NCI-H128 (cell line): Measurements from ENCODE around the gene REC114.
"Not testable (repeated sequence)": the region's sequence is repeated elsewhere in the genome, so short reads cannot be mapped to it uniquely, and the experiment has no call there.

Source experiments
- DNase-seq: peaks from one replicate; lab custom pipeline; 2025; ENCODE audit not compliant: unreplicated experiment; lab: John Stamatoyannopoulos, UW

Gene REC114

DNA sequence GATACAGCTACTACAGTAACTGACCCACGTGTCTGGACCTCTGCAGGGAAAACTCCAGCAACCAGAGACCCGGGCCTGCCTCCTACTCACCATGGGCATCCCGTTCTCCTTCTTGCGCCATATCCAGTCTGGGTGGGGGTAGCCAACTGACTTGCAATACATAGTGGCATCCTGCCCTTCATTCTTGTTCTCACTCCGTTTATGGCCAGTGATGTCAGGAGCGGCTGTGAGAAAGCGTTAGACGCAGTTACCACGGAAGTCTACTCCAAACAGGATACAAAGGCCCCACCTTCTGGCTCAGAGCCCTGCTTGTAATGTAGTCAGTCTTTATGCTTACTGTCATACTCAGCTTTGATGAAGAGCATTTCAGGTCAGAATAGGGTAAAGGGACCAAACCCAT, 130.6 kb downstream of the REC114 start:
- no peak for DNase-seq

GRCh38 chr15:73575636-73576247, 132.8 kb downstream of the REC114 start:
- DNase-seq, result no peak

GRCh38 chr15:73577593-73577992, 134.6 kb downstream of the REC114 start:
- DNase-seq, result not testable (repeated sequence)

GRCh38 chr15:73578026-73578425, 135.1 kb downstream of the REC114 start:
- DNase-seq, result no peak

GRCh38 chr15:73582851-73583379, 140.0 kb downstream of the REC114 start:
- no peak for DNase-seq

DNA sequence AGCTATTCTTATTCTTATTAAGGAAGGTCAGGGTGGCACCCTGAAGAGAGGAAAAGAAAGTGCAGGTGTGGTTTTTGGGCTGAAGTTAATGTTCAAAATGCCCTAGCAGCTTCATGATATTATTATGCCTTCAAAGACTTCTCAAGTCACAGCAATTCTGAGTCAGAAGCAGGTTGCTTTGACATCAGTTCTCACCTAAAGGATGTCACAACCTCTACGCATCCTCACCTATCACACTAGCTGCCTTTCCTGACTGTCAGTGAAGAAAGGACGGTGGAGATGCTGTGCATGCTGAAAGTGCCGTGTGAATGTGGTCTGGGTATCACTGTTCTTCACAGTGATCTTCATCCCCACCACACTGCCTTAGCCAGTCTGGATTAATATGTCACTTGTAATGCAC, 140.6 kb downstream of the REC114 start:
- DNase-seq, result no peak

DNA sequence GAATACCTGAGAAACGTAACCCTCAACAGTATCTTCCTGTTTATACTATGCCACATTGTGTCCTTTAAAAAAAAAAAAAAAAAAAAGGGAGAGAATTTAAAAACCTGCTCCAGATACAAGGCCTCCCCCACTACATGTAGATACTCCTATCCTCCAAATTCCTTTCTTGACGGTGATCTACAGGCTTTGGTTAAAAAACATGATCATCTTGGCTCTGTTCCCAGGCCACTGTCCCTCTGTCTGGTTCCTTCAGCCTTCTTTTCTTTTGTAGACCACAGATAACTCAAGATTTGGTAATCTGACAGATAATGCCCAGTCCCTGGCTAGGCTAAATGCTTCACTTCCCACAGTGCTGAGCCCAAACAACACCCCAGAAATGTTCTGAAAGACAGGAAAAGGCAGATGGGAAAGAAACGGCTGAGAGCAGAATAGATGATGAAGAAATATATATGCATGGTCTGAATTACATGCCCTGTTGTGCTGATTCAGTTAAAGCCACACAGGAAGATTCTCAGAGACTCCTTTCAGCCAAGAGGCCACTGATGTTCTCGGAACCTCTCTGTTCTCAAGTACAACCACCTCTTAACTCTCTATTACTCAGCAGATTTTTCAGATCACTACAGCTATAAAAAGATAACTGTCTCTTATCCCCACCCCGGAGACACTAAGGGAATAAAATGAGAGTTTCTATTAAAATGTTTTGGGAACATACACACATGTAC, 141.9 kb downstream of the REC114 start:
- no peak for DNase-seq

DNA sequence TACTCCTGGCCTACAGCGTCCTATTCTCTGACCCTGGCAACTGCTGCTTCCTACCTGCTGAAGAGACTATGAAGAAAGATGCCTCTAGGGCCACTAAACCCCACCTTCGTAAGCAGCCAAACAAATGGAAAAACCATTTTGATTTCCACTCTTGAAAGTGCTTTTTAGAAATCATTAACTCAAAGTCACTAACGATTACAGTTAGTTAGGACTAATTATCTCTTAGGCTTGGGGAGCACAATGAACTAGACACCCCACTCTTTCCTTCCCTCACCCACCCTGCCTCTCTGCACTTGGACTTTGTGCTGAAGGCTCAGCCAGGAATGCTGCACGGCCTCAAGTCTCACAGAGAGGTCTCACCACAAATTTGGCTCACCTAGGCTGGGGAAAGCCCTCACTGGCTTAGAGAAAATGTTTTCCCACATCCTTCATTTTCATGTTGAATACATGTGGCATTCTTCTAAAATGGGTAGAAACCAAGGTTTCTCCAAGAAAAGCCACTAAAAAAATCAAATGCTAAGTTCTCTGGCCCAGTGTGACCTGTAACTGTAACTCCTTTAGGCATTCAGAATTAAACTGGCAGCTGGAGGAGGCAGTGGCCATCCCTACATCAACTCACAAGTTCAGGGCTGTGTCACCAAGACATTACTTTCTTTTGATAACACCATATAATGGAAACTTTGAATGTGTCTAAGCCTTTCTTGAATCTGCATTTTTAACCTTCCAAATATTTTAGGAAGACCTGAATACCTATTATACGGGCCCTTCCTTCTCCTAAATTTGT, 143.1 kb downstream of the REC114 start:
- no peak for DNase-seq

DNA sequence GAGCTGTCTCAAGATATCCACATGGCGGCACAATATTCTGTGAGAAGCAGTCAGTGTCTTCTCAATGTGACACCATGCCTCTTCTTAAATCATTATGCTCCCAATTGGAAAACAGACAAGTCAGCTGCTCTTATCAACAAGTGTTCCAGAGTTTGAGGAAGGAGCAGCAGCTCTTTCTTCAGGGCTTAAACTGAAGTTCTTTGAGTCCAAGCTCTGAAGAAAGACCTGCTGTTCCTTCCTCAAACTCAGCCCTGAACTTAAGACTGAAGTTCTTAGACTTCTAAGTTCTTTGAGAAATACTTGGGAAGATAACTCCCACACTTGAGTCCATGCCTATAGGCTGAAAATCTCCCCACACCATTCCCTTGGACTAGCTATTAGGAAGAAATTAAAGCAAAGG, 146.8 kb downstream of the REC114 start:
- no peak for DNase-seq

DNA sequence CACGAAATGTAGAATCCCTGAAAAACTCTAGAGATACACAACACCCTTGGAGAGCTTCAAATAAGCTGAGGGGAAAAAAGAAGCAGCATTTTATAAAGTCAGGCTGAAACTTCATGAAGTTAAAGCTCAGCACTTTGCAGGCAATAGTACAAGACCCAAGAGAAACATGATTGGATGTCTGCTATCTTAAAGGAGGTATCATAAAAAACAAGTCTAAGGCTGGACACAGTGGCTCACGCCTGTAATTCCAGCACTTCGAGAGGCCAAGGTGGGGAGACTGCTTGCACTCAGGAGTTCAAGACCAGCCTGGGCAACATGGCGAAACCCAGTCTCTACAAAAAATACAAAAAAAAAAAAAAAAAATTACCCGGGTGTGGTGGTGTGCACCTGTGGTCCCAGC, 147.3 kb downstream of the REC114 start:
- no peak for DNase-seq

GRCh38 chr15:73593304-73594074, 150.5 kb downstream of the REC114 start:
- peak; percentile 33 for DNase-seq

DNA sequence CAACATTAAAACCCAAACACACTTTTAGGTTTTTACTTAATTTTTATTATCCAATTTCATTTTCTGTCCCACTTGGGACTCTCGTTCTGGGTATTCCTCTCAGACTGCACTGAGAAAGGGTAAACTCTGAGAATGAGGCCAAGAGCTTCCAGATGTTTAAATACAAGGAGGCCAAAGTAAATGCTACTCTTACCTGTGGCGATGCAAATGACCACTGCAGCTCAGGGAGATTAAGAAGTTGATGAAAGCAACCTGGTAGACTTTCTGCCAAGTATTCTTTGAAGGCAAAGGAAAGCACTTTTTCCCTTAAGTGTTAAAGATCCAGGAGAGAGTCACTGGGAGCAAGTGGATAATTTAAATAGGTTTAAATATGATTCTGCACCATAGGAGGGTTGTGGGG, 151.1 kb downstream of the REC114 start:
- DNase-seq, result no peak

DNA sequence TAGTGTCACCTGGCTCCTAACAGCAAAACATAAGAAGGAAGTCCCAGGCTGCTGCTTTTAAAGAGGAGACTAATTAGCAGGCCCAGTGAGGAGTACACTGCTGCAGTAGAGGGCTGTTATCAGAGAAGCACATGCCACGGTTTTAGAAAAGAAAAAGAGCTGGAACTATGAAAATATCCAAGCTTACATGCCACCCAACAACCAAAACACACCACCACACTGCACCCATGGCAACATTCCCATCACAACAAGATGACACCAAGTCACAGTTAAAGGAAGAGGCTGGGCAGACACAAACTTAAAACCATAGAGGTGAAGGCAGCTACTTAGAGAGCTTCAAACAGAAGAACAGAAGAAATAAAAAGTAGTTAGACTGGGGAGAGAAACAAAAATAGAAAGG, 153.2 kb downstream of the REC114 start:
- no peak for DNase-seq

GRCh38 chr15:73597036-73597638, 154.2 kb downstream of the REC114 start:
- DNase-seq, result no peak

GRCh38 chr15:73598530-73599160, 155.7 kb downstream of the REC114 start:
- DNase-seq, result no peak

DNA sequence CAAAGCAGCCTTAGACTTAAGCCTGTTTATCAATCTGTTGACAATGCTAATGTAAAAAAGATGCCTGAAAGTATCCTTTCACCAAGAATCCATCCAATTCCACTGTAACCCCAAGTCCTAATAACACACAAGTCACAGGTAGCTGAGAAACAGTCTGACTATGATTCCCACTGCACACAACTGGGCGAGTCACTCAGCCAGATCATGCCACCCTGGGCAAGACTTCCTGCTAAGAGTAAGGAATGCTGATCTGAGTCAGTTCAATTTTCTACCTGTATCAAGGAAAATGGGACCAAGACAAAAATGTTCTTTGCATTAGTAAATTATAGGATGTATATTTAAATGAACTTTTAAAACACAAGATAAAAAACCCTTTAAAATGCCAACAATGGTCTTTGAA, 157.0 kb downstream of the REC114 start:
- DNase-seq, result no peak

GRCh38 chr15:73600413-73601335, 157.7 kb downstream of the REC114 start:
- DNase-seq, result no peak

- no peak for DNase-seq
These were observed 158.8 kb downstream of the REC114 start for GRCh38 chr15:73601451-73602445.
